HTR-8/SVneo (cell line): ENCODE measurements around the gene PRLR.
"Not testable (repeated sequence)": the region's sequence is repeated elsewhere in the genome, so short reads cannot be mapped to it uniquely, and the experiment has no call there.

Source experiments
- DNase-seq: peaks from one replicate; pipeline ENCODE4 v3.0.0; 2011; ENCODE audit warnings: low spot score, mixed read lengths; ENCODE audit not compliant: insufficient read length
- FAIRE-seq: peaks from 2 replicates; lab custom pipeline; 2011; peaks lifted over from hg19 to GRCh38; lab: Jason Lieb, UNC

PRLR gene

GRCh38 chr5:35230038-35230611 is at the start of gene PRLR:
Gene PRLR (minus strand): TSS chr5:35230487. CDS start chr5:35089620, 140,867 bp downstream.
- FAIRE-seq (peak; percentile 33), DNase-seq (no peak)

DNA sequence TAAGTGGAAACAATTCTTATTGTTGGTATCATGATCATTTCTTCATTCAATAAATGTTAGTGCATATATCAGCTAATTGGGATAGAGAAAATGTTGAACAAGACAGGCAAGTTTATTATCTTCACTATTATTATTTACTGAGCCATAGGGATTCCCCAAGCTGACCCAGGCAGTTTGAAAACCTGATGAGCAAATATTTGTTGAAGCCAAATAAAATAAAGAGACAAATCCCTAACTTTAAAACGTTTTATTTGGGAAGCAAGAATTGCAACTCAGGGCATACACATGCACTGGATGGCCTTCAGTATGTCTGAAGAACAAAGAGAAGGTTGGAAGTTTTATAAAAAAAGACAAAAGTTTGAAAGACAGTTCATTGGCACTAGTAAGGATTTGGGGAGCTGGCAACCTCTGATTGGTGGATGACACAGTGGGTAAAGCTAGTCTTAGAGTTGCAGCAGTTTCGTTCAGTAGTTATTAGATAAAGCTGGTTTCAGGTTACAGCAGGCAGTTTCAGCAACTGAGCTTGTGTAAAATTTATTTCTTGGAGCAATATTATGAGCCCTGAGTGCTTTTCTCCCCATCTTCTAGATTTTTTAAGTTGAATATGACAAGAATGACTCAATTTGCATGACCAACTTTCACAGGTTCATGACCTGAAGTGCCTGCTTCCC is 44.7 kb upstream of the PRLR start:
- no peak for FAIRE-seq
- no peak for DNase-seq

- no peak for DNase-seq
- FAIRE-seq: peak; percentile 42
These were observed 38.7 kb upstream of the PRLR start for GRCh38 chr5:35269006-35269405.

- no peak for FAIRE-seq
These were observed 36.0 kb upstream of the PRLR start for GRCh38 chr5:35266276-35266675.

DNA sequence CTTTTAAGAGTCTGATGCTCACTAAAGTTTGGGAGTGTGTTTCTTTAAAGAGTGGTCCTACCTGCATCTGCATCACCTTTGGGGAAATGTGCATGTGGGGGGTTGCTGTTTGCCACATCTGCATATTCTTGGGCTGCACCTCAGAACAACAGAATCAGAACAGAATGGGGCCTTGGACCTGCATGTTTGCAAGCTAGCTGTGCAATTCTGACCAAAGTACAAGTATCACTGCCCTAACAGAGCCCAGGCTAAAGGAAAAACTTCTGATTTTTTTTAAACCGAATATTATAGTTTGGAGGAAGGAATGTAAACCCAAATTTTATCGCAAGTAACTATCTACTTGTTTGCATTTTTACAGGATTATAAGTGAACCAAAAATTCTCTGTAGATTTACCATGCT is 34.2 kb upstream of the PRLR start:
- peak; percentile 33 for FAIRE-seq
- no peak for DNase-seq

More at GRCh38 chr5:35266276-35266675, 36.0 kb upstream of the PRLR start:
- DNase-seq: no peak

DNA sequence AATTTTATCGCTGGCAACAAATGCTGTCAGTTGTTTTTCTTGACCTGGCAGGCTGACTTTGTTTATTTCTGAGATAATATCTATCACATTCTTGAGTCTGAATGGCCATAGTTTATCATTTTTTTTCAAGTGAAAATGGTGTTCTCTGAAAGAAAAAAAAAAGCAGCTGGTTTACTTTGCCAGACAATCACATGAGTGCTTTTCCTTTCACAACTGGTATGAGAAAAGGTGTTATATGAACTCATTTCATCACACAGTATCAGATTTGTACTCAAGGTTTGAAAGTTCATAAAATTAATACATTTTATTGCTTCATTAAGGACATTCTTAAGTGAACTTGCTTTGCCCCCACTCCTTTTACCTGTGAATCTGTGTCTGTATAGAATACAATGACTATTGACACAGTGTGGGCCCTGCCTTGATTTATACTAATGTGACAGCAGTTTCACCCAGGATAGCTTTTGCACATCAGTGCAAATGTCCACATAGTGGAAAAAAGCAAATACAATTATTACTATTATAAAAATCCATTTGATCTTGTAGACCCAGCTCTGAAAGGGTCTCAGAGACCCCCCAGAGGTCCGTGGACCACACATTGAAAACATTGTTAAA is 33.1 kb upstream of the PRLR start:
- no peak for DNase-seq

GRCh38 chr5:35253582-35253981 is 23.3 kb upstream of the PRLR start:
- DNase-seq (no peak), FAIRE-seq (peak; percentile 63)

More for the DNA sequence above, 33.1 kb upstream of the PRLR start:
- no peak for FAIRE-seq

DNA sequence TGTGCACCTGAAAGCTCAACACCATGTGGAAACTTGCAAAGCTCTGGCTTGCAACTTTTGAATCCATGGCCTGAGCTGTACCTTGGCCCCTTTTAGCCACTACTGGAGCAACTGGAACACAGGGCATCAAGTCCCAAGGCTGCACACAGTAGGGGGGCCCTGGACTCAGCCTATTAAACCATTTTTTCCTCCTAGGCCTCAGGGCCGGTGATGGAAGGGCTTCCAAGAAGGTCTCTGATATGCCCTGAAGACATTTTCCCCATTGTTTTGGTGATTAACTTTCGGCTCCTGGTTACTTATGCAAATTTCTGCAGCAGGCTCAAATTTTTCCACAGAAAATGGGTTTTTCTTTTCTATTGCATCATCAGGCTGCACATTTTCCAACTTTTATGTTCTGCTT is 22.7 kb upstream of the PRLR start:
- FAIRE-seq (no peak), DNase-seq (no peak)

GRCh38 chr5:35248843-35249780 is 18.8 kb upstream of the PRLR start:
- FAIRE-seq (peak; percentile 31), DNase-seq (no peak)

DNA sequence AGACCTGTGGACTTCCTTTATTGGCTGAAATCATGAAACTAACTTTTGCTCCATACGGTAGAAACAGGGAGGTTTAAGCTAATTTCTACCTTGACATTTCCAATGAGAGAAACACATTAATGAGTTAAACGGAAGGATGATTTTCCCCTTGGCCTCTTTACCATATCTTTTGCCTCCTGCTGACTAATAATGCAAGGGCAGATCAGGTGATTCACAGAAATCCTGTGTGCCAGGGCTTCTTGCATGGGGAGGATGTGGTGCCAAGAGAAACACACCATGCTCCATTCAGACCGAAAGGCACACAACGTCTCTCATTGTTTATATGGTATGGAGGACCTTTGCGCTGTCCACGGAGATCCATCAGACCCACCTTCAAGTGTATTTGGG is 17.4 kb upstream of the PRLR start:
- DNase-seq (no peak), FAIRE-seq (no peak)

DNA sequence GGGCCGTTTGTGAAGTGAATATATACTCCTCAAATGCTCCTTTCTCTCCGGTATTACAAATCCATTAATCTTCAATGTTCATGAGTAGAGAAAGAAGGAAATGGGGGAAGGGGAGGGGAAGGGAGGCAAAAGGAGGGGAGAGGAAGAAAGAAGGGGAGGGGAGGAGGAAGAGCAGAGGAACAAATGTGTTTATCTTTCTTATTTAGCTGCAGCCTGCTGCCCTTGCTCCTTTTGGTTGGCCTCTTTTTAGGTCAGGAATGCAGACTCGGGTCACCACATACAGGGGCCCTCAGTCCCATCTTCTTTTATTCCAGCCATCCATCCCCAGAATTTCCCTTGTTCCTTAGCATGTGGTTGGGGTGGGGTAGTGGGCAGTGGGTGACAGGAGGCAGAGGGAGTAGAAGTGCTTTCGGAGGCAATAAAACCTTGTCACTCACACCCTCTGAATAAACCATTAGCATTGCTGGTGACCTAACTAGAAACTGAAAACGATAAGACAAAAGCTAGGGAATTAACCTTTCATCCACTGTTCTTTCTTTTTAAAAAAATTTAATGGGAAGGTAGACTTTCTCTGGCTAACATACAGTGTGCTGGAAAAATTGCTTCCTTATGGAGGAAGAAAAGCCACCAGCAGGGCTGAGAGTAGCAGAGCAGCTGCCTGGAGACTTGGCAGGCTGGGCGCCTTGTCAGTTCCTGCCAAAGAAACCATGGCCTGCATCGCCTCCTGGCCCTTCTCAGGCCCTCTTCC is 16.8 kb upstream of the PRLR start:
- no peak for FAIRE-seq
- DNase-seq: no peak

DNA sequence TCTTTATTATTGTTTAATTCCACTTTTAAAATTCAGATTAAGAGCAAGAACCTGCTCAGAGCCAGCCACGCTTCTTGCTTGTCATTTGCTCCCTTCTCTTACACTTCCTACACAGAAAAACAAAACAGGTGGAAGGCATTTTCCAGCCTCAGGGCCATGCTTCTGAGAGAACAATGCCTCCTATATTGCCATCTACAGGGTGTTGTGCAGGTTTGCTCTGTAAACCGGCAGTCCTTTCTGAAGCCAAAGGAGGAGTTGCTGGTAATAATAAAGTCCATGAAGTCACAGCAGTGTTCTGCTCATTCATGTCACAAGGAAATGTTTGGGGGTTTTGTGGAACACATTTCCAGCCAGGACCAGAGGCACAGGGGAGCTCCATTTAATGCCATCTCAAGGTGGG is 16.1 kb upstream of the PRLR start:
- FAIRE-seq (no peak), DNase-seq (no peak)

DNA sequence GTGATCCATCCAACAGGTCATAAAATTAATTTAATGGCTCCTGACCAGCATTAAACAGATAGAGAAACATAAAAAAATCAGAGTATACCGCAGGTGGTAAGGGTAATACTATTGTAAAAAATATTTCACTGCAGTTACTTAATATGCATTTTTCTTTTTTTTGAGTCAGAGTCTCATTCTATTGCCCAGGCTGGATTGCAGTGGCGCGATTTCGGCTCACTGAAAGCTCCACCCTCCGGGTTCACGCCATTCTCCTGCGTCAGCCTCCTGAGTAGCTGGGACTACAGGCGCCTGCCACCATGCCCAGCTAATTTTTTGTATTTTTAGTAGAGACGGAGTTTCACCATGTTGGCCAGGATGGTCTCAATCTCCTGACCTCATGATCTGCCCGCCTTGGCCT is 15.1 kb upstream of the PRLR start:
- not testable (repeated sequence) for DNase-seq, FAIRE-seq

DNA sequence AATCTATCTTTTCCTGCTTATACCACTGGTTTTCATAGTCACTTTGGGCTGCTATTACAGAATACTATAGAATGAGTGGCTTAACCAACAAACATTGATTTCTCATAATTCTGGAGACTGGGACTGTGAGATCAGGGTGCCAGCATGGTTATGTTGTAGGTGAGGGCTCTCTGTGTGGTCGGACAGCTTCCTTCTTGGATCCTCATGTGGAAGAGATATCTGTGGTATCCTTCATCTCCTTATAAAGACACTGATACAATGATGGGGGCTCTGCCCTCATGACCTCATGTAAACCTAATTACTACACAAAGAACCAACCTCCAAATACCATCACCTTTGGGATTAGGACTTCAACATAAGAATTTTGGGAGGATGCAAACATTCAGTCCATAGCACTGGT is 13.9 kb upstream of the PRLR start:
- DNase-seq (no peak), FAIRE-seq (peak; percentile 69)

- FAIRE-seq: peak; percentile 54
- no peak for DNase-seq
These were observed 12.5 kb upstream of the PRLR start for GRCh38 chr5:35242702-35243258.

GRCh38 chr5:35240892-35241291 is 10.6 kb upstream of the PRLR start:
- DNase-seq: no peak
- FAIRE-seq: no peak

- DNase-seq (no peak), FAIRE-seq (no peak)
These were observed 9.8 kb upstream of the PRLR start for GRCh38 chr5:35239911-35240610.

GRCh38 chr5:35239476-35239875 is 9.2 kb upstream of the PRLR start:
- no peak for DNase-seq
- no peak for FAIRE-seq
